Hair follicular keratinocyte (primary cell): Measurements from ENCODE around the gene BMI1. TPM values are rescaled to one million over a fixed set of nuclear protein-coding genes. Genes with fewer than 3 reads are reported as not detected.

ENCODE experiments used
- total RNA-seq: library from RNA; depleted of rRNA; stranded (reverse); fragments of >200 nt; gene quantifications from 2 replicates; pipeline ENCODE4 v1.2.3, GENCODE V29; 2015

The BMI1 gene
- total RNA-seq: 13.7 and 14.7 TPM in 2 replicates

GRCh38 chr10:22320591-22321155 lies at the start of gene BMI1:
Gene BMI1 (plus strand): TSS chr10:22321099. CDS start chr10:22326450, 5,351 bp downstream.

GRCh38 chr10:22316286-22317075 lies 4.4 kb upstream of the BMI1 start, which contains the start of gene COMMD3:
Gene COMMD3 (plus strand): TSS chr10:22316388. CDS start chr10:22316418, 30 bp downstream.

GRCh38 chr10:22345301-22346095 lies 24.6 kb downstream of the BMI1 start, which contains the start of gene SPAG6:
Gene SPAG6 (plus strand): TSS chr10:22345496. CDS start chr10:22345612, 116 bp downstream.

Other genes with a start within 250 kb of the BMI1 start
- gene EBLN1, start 103.1 kb upstream of the BMI1 start, total RNA-seq: not detected in 2 replicates
- gene COMMD3, start 4.7 kb upstream of the BMI1 start, total RNA-seq: 29.8 and 35.7 TPM in 2 replicates
- not detected in 2 replicates for gene SPAG6, start 24.4 kb downstream of the BMI1 start, total RNA-seq